ENCODE data around the gene FMNL2. TPM values are rescaled to one million over a fixed set of nuclear protein-coding genes. Genes with fewer than 3 reads are reported as not detected.

The FMNL2 gene
- total RNA-seq, 1 donor from 2014 or later: 34.3 TPM

GRCh38 chr2:152459091-152459490 is 124.1 kb downstream of the FMNL2 start:
- no peaks in the 10 kb centered on the region for H3K36me3 ChIP-seq (ENCODE audit: insufficient read depth, low read length)
- Mint-ChIP-seq H3K36me3 (ENCODE audit: low read depth, unreplicated experiment) (no peaks in the 10 kb centered on the region), H3K4me3 (ENCODE audit: unreplicated experiment) (no peak overlapping the region), H3K27ac (ENCODE audit: unreplicated experiment) (no peak overlapping the region), H3K27me3 (ENCODE audit: low read depth, unreplicated experiment) (no peaks in the 10 kb centered on the region), H3K9me3 (ENCODE audit: unreplicated experiment) (no peaks in the 10 kb centered on the region), H3K4me1 (ENCODE audit: low read depth, unreplicated experiment) (peaks cover 33% of the 10 kb centered on the region)
- no peaks in the 10 kb centered on the region for H3K27me3 ChIP-seq (ENCODE audit: insufficient read depth, low read length)
- no peak overlapping the region for H3K4me3 ChIP-seq (ENCODE audit: insufficient read depth, low read depth, low read length)
- peaks cover 30% of the 10 kb centered on the region for H3K79me2 ChIP-seq (ENCODE audit: insufficient read depth, low read length)
- H3K9me3 ChIP-seq (ENCODE audit: insufficient read depth, low read depth, low read length): no peaks in the 10 kb centered on the region
- H3K9ac ChIP-seq (ENCODE audit: low read length): no peak overlapping the region
- no peak overlapping the region for H2AFZ ChIP-seq (ENCODE audit: low read depth, low read length)
- peaks cover 4% of the 10 kb centered on the region for H4K20me1 ChIP-seq (ENCODE audit: insufficient read depth, low read length)
- H3K4me1 ChIP-seq (ENCODE audit: insufficient read depth, low read length): peaks cover 6% of the 10 kb centered on the region
- DNase-seq (ENCODE audit: low read depth) (no peak), FAIRE-seq (no peak)
- TF ChIP-seq EZH2 (IDR thresholded peaks at IDR 0.05; ENCODE audit: insufficient read depth, low read length) (no peak), CTCF (IDR thresholded peaks at IDR 0.05; ENCODE audit: insufficient read depth, low read depth, low read length) (no peak)
- no peak overlapping the region for H3K27ac ChIP-seq (ENCODE audit: low read depth, low read length)
- no peak overlapping the region for H3K4me2 ChIP-seq (ENCODE audit: low read length)

- Histone ChIP-seq H3K4me3 (ENCODE audit: insufficient read depth, low read depth, low read length) (no peak overlapping the region), H3K9me3 (ENCODE audit: insufficient read depth, low read depth, low read length) (no peaks in the 10 kb centered on the region), H3K36me3 (ENCODE audit: insufficient read depth, low read length) (no peaks in the 10 kb centered on the region), H3K27ac (ENCODE audit: low read depth, low read length) (no peak overlapping the region), H3K27me3 (ENCODE audit: insufficient read depth, low read length) (no peaks in the 10 kb centered on the region), H3K4me1 (ENCODE audit: insufficient read depth, low read length) (peaks cover 6% of the 10 kb centered on the region), H3K9ac (ENCODE audit: low read length) (no peak overlapping the region), H3K79me2 (ENCODE audit: insufficient read depth, low read length) (peaks cover 29% of the 10 kb centered on the region), H3K4me2 (ENCODE audit: low read length) (no peak overlapping the region), H4K20me1 (ENCODE audit: insufficient read depth, low read length) (peaks cover 16% of the 10 kb centered on the region), H2AFZ (ENCODE audit: low read depth, low read length) (no peak overlapping the region)
- FAIRE-seq (no peak), DNase-seq (ENCODE audit: low read depth) (no peak)
- Mint-ChIP-seq H3K9me3 (ENCODE audit: unreplicated experiment) (no peaks in the 10 kb centered on the region), H3K27ac (ENCODE audit: unreplicated experiment) (no peak overlapping the region), H3K4me3 (ENCODE audit: unreplicated experiment) (no peak overlapping the region), H3K36me3 (ENCODE audit: low read depth, unreplicated experiment) (no peaks in the 10 kb centered on the region), H3K27me3 (ENCODE audit: low read depth, unreplicated experiment) (no peaks in the 10 kb centered on the region), H3K4me1 (ENCODE audit: low read depth, unreplicated experiment) (peaks cover 34% of the 10 kb centered on the region)
- no peak for TF ChIP-seq EZH2 (IDR thresholded peaks at IDR 0.05; ENCODE audit: insufficient read depth, low read length)
- no peak for TF ChIP-seq CTCF (IDR thresholded peaks at IDR 0.05; ENCODE audit: insufficient read depth, low read depth, low read length)
These were observed 125.6 kb downstream of the FMNL2 start for GRCh38 chr2:152460567-152460966.

- no peak overlapping the region for H3K4me3 ChIP-seq (ENCODE audit: insufficient read depth, low read depth, low read length)
- no peaks in the 10 kb centered on the region for H3K9me3 Mint-ChIP-seq (ENCODE audit: unreplicated experiment)
- DNase-seq (ENCODE audit: low read depth): no peak
- H2AFZ ChIP-seq (ENCODE audit: low read depth, low read length): no peak overlapping the region
- no peak overlapping the region for H3K27ac ChIP-seq (ENCODE audit: low read depth, low read length)
- no peak overlapping the region for H3K9ac ChIP-seq (ENCODE audit: low read length)
- no peak overlapping the region for H3K27ac Mint-ChIP-seq (ENCODE audit: unreplicated experiment)
- no peaks in the 10 kb centered on the region for H3K27me3 Mint-ChIP-seq (ENCODE audit: low read depth, unreplicated experiment)
- H3K4me2 ChIP-seq (ENCODE audit: low read length): no peak overlapping the region
- H3K4me3 Mint-ChIP-seq (ENCODE audit: unreplicated experiment): no peak overlapping the region
- peaks cover 10% of the 10 kb centered on the region for H3K4me1 ChIP-seq (ENCODE audit: insufficient read depth, low read length)
- no peaks in the 10 kb centered on the region for H3K27me3 ChIP-seq (ENCODE audit: insufficient read depth, low read length)
- H3K4me1 Mint-ChIP-seq (ENCODE audit: low read depth, unreplicated experiment): peaks cover 31% of the 10 kb centered on the region
- H4K20me1 ChIP-seq (ENCODE audit: insufficient read depth, low read length): peaks cover 22% of the 10 kb centered on the region
- no peaks in the 10 kb centered on the region for H3K36me3 ChIP-seq (ENCODE audit: insufficient read depth, low read length)
- no peak for FAIRE-seq
- H3K36me3 Mint-ChIP-seq (ENCODE audit: low read depth, unreplicated experiment): no peaks in the 10 kb centered on the region
- TF ChIP-seq EZH2 (IDR thresholded peaks at IDR 0.05; ENCODE audit: insufficient read depth, low read length) (no peak), CTCF (IDR thresholded peaks at IDR 0.05; ENCODE audit: insufficient read depth, low read depth, low read length) (no peak)
- peaks cover 42% of the 10 kb centered on the region for H3K79me2 ChIP-seq (ENCODE audit: insufficient read depth, low read length)
- no peaks in the 10 kb centered on the region for H3K9me3 ChIP-seq (ENCODE audit: insufficient read depth, low read depth, low read length)
These were observed 127.1 kb downstream of the FMNL2 start for GRCh38 chr2:152462120-152462519.

Measured in astrocyte (in vitro differentiated cells and primary cell).